ENCODE data around the gene SMAP2. TPM values are rescaled to one million over a fixed set of nuclear protein-coding genes. Genes with fewer than 3 reads are reported as not detected.

Gene SMAP2
- total and polyA plus RNA-seq, 2 donors (not counting 3 experiments of a cell fraction or from before 2014, with no cell fraction given): 8.0 to 11.1 TPM

DNA sequence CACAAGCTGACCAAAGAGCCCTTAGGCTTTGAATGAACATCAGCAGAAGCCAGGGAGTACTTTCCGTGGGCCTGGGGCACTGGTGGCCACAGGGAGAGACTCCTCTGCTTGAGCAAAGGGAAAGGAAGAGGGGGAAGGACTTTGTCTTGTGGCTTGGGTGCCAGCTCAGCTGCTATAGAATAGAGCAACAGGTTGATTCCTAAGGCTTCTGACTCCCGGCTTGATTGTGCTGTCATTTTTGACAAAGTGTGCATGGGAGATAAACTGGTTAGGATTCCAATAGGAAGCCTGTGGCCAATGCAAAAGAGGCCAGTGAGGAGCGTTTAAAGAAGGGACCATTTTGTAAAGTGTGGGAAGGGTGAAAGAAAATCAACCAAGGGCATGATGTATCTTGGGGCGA, 11.9 kb upstream of the SMAP2 start:
- Histone ChIP-seq H3K9me3 (replicated peaks; ENCODE audit: control insufficient read depth, insufficient read depth, low read length) (no peaks in the 10 kb centered on the region), H3K27ac (ENCODE audit: insufficient read depth, low read depth, low read length) (no peak overlapping the region), H3K4me2 (ENCODE audit: insufficient read depth, low read length) (no peak overlapping the region), H3K9me1 (replicated peaks; ENCODE audit: control insufficient read depth, extremely low read depth, insufficient read depth, low read length) (no peaks in the 10 kb centered on the region), H3K27me3 (ENCODE audit: control insufficient read depth in 2 of 2, insufficient read depth in 2 of 2, low read length in 2 of 2) (peaks cover 0 to 3% of the 10 kb centered on the region in 2 experiments), H3K4me3 (replicated peaks in 1 of 3; ENCODE audit: insufficient read depth in 1 of 3, low read depth in 1 of 3, low read length in 3 of 3) (no peak overlapping the region), H3K9ac (replicated peaks; ENCODE audit: extremely low read depth, insufficient read depth, low read length) (no peak overlapping the region), H4K20me1 (replicated peaks; ENCODE audit: control insufficient read depth, extremely low read depth, insufficient read depth, low read length) (no peaks in the 10 kb centered on the region), H3K79me2 (ENCODE audit: control insufficient read depth, insufficient read depth, low read length) (no peaks in the 10 kb centered on the region), H3K4me1 (ENCODE audit: control insufficient read depth, extremely low read depth, insufficient read depth, low read length) (peaks cover 4% of the 10 kb centered on the region), H3K36me3 (ENCODE audit: control insufficient read depth in 2 of 2, extremely low read depth in 1 of 2, insufficient read depth in 2 of 2, low read length in 2 of 2) (no peaks in the 10 kb centered on the region), H2AFZ (ENCODE audit: low read depth, low read length) (no peak overlapping the region)
- TF ChIP-seq, protein P1, sequence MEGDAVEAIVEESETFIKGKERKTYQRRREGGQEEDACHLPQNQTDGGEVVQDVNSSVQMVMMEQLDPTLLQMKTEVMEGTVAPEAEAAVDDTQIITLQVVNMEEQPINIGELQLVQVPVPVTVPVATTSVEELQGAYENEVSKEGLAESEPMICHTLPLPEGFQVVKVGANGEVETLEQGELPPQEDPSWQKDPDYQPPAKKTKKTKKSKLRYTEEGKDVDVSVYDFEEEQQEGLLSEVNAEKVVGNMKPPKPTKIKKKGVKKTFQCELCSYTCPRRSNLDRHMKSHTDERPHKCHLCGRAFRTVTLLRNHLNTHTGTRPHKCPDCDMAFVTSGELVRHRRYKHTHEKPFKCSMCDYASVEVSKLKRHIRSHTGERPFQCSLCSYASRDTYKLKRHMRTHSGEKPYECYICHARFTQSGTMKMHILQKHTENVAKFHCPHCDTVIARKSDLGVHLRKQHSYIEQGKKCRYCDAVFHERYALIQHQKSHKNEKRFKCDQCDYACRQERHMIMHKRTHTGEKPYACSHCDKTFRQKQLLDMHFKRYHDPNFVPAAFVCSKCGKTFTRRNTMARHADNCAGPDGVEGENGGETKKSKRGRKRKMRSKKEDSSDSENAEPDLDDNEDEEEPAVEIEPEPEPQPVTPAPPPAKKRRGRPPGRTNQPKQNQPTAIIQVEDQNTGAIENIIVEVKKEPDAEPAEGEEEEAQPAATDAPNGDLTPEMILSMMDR (IDR thresholded peaks at IDR 0.05; ENCODE audit: extremely low read depth in 1 of 2, insufficient read depth in 1 of 2, low read depth in 1 of 2, low read length in 2 of 2): no peak
- no peak for TF ChIP-seq JUN (IDR thresholded peaks at IDR 0.05; ENCODE audit: borderline replicate concordance, insufficient read depth, insufficient read length, low read depth)
- TF ChIP-seq FOS (IDR thresholded peaks at IDR 0.05; ENCODE audit: borderline replicate concordance, insufficient read depth, low read length): no peak
- TF ChIP-seq POLR2A (IDR thresholded peaks at IDR 0.05; ENCODE audit: low read depth, low read length): no peak
- no peak for TF ChIP-seq MYC (IDR thresholded peaks at IDR 0.05; ENCODE audit: low read depth, low read length)
- TF ChIP-seq GATA2 (IDR thresholded peaks at IDR 0.05; ENCODE audit: insufficient read depth, insufficient read length, low read depth, low read length): no peak
- TF ChIP-seq EZH2 (IDR thresholded peaks at IDR 0.05; ENCODE audit: borderline replicate concordance, low read depth, low read length, severe bottlenecking): no peak
- TF ChIP-seq, protein P2, sequence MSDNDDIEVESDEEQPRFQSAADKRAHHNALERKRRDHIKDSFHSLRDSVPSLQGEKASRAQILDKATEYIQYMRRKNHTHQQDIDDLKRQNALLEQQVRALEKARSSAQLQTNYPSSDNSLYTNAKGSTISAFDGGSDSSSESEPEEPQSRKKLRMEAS (IDR thresholded peaks at IDR 0.05; ENCODE audit: insufficient read depth, insufficient read length): no peak
- no peak for TF ChIP-seq POLR2AphosphoS5 (IDR thresholded peaks at IDR 0.05; ENCODE audit: insufficient read depth, low read depth, low read length)
- intact Hi-C loops (cut with micrococcal nuclease) (no loop called here), dilution Hi-C loops (cut with MboI; ENCODE audit: extremely low pct_ligation_motif_present, low sequenced_read_pairs) (no loop called here)
- POLR2A ChIA-PET: no interaction called here
- CTCF ChIA-PET: interaction anchor here (1.7 kb wide), 1 partner anchor 23 kb away, joined by 5 read pairs; no protein-coding TSS in a partner anchor
- FAIRE-seq: no peak
- no TSS peak for BruUV-seq (replicated peaks)
- DNase-seq (ENCODE audit: low read depth, low spot score): no peak
